ENCODE results near the gene SLC25A11.
"Not testable (repeated sequence)": the region's sequence is repeated elsewhere in the genome, so short reads cannot be mapped to it uniquely, and the experiment has no call there.

Gene SLC25A11

GRCh38 chr17:4908301-4908700, 31.5 kb downstream of the SLC25A11 start:
- Histone ChIP-seq H3K27ac (ENCODE audit: low read length) (no peak overlapping the region), H3K4me3 (ENCODE audit: low read length) (no peak overlapping the region), H3K4me1 (ENCODE audit: low read length) (peaks cover 9% of the 10 kb centered on the region), H3K9me3 (ENCODE audit: insufficient read depth, low read length) (no peaks in the 10 kb centered on the region), H3K9ac (ENCODE audit: low read length) (no peak overlapping the region), H4K20me1 (ENCODE audit: insufficient read depth, low read length) (no peaks in the 10 kb centered on the region), H2AFZ (ENCODE audit: low read depth, low read length) (no peak overlapping the region), H3K36me3 (replicated peaks; ENCODE audit: low read depth, low read length) (no peaks in the 10 kb centered on the region), H3K27me3 (ENCODE audit: low read depth, low read length) (no peaks in the 10 kb centered on the region), H3K79me2 (ENCODE audit: low read length) (no peaks in the 10 kb centered on the region), H3K4me2 (ENCODE audit: low read length) (no peak overlapping the region)
- no peak for TF ChIP-seq EZH2phosphoT487 (IDR thresholded peaks at IDR 0.05; ENCODE audit: low read depth)
- TF ChIP-seq, protein P1, sequence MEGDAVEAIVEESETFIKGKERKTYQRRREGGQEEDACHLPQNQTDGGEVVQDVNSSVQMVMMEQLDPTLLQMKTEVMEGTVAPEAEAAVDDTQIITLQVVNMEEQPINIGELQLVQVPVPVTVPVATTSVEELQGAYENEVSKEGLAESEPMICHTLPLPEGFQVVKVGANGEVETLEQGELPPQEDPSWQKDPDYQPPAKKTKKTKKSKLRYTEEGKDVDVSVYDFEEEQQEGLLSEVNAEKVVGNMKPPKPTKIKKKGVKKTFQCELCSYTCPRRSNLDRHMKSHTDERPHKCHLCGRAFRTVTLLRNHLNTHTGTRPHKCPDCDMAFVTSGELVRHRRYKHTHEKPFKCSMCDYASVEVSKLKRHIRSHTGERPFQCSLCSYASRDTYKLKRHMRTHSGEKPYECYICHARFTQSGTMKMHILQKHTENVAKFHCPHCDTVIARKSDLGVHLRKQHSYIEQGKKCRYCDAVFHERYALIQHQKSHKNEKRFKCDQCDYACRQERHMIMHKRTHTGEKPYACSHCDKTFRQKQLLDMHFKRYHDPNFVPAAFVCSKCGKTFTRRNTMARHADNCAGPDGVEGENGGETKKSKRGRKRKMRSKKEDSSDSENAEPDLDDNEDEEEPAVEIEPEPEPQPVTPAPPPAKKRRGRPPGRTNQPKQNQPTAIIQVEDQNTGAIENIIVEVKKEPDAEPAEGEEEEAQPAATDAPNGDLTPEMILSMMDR (IDR thresholded peaks at IDR 0.05; ENCODE audit: low read depth, low read length) = no peak

DNA sequence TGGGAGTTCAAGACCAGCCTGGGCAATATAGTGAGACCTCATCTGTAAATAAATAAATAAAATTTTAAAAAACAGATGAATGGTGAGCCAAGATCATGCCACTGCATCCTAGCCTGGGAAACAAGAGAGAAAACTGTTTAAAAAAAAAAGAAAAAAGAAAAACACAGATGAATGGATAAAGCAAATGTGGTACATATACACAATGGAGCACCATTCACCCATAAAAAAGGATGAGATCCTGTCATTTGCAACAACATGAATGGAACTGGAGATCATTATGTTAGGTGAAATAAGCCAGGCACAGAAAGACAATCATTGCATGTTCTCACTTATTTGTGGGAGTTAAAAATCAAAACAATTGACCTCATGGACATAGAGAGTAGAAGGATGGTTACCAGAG, 33.2 kb downstream of the SLC25A11 start:
- not testable (repeated sequence) for H4K20me1 ChIP-seq (ENCODE audit: insufficient read depth, low read length); H2AFZ ChIP-seq (ENCODE audit: low read depth, low read length); H3K9me3 ChIP-seq (ENCODE audit: insufficient read depth, low read length); H3K4me3 ChIP-seq (ENCODE audit: low read length); H3K4me2 ChIP-seq (ENCODE audit: low read length); H3K79me2 ChIP-seq (ENCODE audit: low read length); H3K27ac ChIP-seq (ENCODE audit: low read length); H3K9ac ChIP-seq (ENCODE audit: low read length); H3K27me3 ChIP-seq (ENCODE audit: low read depth, low read length); H3K36me3 ChIP-seq (replicated peaks; ENCODE audit: low read depth, low read length)
- peaks cover 15% of the 10 kb centered on the region for H3K4me1 ChIP-seq (ENCODE audit: low read length)

DNA sequence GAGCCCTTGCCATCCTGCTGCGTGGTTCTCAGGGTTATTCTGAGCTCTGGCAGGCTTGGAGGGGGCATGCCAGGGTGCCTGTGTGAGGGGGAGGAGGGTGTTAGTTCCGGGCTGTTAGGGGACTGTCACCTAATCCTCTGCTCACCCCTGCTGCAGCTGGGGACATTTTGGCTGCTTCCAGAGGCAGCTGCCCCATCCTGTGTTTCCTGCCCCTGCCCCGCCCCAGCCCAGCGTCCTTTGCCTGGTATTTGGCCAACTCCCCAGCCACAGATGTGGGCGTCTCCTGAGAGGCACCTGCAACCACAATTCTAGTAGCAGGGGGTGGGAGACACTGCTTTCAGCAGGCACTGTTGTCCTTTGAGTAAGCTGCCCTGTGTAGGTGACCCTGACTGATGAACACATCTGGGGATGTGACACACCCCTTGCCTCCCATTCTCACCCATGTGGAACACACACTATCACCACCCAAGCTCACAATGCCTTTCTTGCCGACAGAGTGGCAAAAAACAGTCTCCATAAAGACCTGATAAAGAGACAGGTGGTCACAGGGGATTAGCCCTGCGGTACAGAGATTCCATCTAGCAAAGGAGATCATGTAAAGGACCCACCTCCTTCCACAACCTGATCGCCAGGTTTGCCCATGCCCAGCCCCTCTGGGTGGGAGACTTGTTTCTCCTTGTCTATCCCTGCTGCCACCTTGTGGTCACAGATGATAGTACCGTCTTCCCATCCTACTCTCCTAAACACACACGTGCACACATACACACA, 36.6 kb downstream of the SLC25A11 start, which contains the start of gene CHRNE:
CHRNE (minus strand) TSS at position 48 of the 768 bp plus-strand sequence; CDS start at position 13, 35 bp downstream.
- TF ChIP-seq, protein P1 (IDR thresholded peaks at IDR 0.05; ENCODE audit: low read depth, low read length) = peak; percentile 63
- TF ChIP-seq EZH2phosphoT487 (IDR thresholded peaks at IDR 0.05; ENCODE audit: low read depth) = no peak
- Histone ChIP-seq H3K9ac (ENCODE audit: low read length) (no peak within 1 kb of the TSS), H3K9me3 (ENCODE audit: insufficient read depth, low read length) (no peaks in the 10 kb centered on the region), H3K36me3 (replicated peaks; ENCODE audit: low read depth, low read length) (no peaks in the 10 kb centered on the region), H3K79me2 (ENCODE audit: low read length) (no peaks in the 10 kb centered on the region), H3K4me2 (ENCODE audit: low read length) (peak within 1 kb of the TSS; percentile 34), H3K4me1 (ENCODE audit: low read length) (peaks cover 15% of the 10 kb centered on the region), H2AFZ (ENCODE audit: low read depth, low read length) (no peak within 1 kb of the TSS), H3K27me3 (ENCODE audit: low read depth, low read length) (no peaks in the 10 kb centered on the region), H3K27ac (ENCODE audit: low read length) (no peak within 1 kb of the TSS), H3K4me3 (ENCODE audit: low read length) (no peak within 1 kb of the TSS; the same call in 1 of the 2 replicates), H4K20me1 (ENCODE audit: insufficient read depth, low read length) (no peaks in the 10 kb centered on the region)

GRCh38 chr17:4902540-4902939, 37.3 kb downstream of the SLC25A11 start:
- H3K4me2 ChIP-seq (ENCODE audit: low read length) = no peak overlapping the region
- TF ChIP-seq, protein P1 (IDR thresholded peaks at IDR 0.05; ENCODE audit: low read depth, low read length) = no peak
- TF ChIP-seq EZH2phosphoT487 (IDR thresholded peaks at IDR 0.05; ENCODE audit: low read depth) = no peak

More at GRCh38 chr17:4902540-4902939, 37.3 kb downstream of the SLC25A11 start:
- no peaks in the 10 kb centered on the region for H4K20me1 ChIP-seq (ENCODE audit: insufficient read depth, low read length)
- no peak overlapping the region for H2AFZ ChIP-seq (ENCODE audit: low read depth, low read length)
- no peak overlapping the region for H3K9ac ChIP-seq (ENCODE audit: low read length)
- no peak overlapping the region for H3K4me3 ChIP-seq (ENCODE audit: low read length)
- H3K27me3 ChIP-seq (ENCODE audit: low read depth, low read length) = no peaks in the 10 kb centered on the region
- peaks cover 15% of the 10 kb centered on the region for H3K4me1 ChIP-seq (ENCODE audit: low read length)
- H3K79me2 ChIP-seq (ENCODE audit: low read length) = no peaks in the 10 kb centered on the region
- no peaks in the 10 kb centered on the region for H3K9me3 ChIP-seq (ENCODE audit: insufficient read depth, low read length)
- no peaks in the 10 kb centered on the region for H3K36me3 ChIP-seq (replicated peaks; ENCODE audit: low read depth, low read length)
- H3K27ac ChIP-seq (ENCODE audit: low read length) = no peak overlapping the region

Data from OCI-LY3 (cell line).